ENCODE data around the gene KLF3. TPM values are rescaled to one million over a fixed set of nuclear protein-coding genes. Genes with fewer than 3 reads are reported as not detected.

The KLF3 gene
- total and polyA plus RNA-seq, 2 donors from 2014 or later = 9.3 to 87.7 TPM

GRCh38 chr4:38688676-38689355 is 24.8 kb downstream of the KLF3 start:
- DNase-seq = peak in 1 of 5 donors; percentile 33
- Histone ChIP-seq H3K4me1 (ENCODE audit: control insufficient read depth in 2 of 3, insufficient read depth in 2 of 3, low read depth in 1 of 3, low read length in 3 of 3) (peaks cover 0 to 3% (median 0%) of the 10 kb centered on the region in 3 donors), H3K36me3 (ENCODE audit: control insufficient read depth in 2 of 3, insufficient read depth in 3 of 3, low read length in 3 of 3) (peaks cover 14 to 43% (median 34%) of the 10 kb centered on the region in 3 donors), H3K27ac (ENCODE audit: low read depth in 2 of 2, low read length in 2 of 2) (no peak overlapping the region), H3K4me3 (ENCODE audit: low read length in 3 of 3) (no peak overlapping the region), H3K9ac (ENCODE audit: low read length in 3 of 3) (no peak overlapping the region), H3K27me3 (ENCODE audit: control insufficient read depth, insufficient read depth, low read length) (no peaks in the 10 kb centered on the region), H3K9me3 (ENCODE audit: control insufficient read depth in 2 of 3, insufficient read depth in 1 of 3, low read length in 3 of 3) (no peaks in the 10 kb centered on the region)
- no peak for FAIRE-seq
- TF ChIP-seq CTCF (IDR thresholded peaks at IDR 0.05; ENCODE audit: borderline replicate concordance, extremely low read depth, insufficient read depth) = no peak
- intact Hi-C loops (cut with DNase I) = no loop called here

GRCh38 chr4:38691251-38692008 is 27.4 kb downstream of the KLF3 start:
- TF ChIP-seq CTCF (IDR thresholded peaks at IDR 0.05; ENCODE audit: borderline replicate concordance, extremely low read depth, insufficient read depth) = no peak
- no peak overlapping the region for H3K9ac ChIP-seq (ENCODE audit: low read length in 3 of 3)
- H3K9me3 ChIP-seq (ENCODE audit: control insufficient read depth in 2 of 3, insufficient read depth in 1 of 3, low read length in 3 of 3) = no peaks in the 10 kb centered on the region
- H3K36me3 ChIP-seq (ENCODE audit: control insufficient read depth in 2 of 3, insufficient read depth in 3 of 3, low read length in 3 of 3) = peaks cover 19 to 69% (median 48%) of the 10 kb centered on the region in 3 donors
- H3K27me3 ChIP-seq (ENCODE audit: control insufficient read depth, insufficient read depth, low read length) = no peaks in the 10 kb centered on the region
- DNase-seq (peak in 1 of 5 donors; percentile 48), FAIRE-seq (no peak)
- H3K4me3 ChIP-seq (ENCODE audit: low read length in 3 of 3) = no peak overlapping the region
- H3K27ac ChIP-seq (ENCODE audit: low read depth in 2 of 2, low read length in 2 of 2) = no peak overlapping the region
- intact Hi-C loops (cut with DNase I) = no loop called here
- no peaks in the 10 kb centered on the region for H3K4me1 ChIP-seq (ENCODE audit: control insufficient read depth in 2 of 3, insufficient read depth in 2 of 3, low read depth in 1 of 3, low read length in 3 of 3)

GRCh38 chr4:38692421-38692820 is 28.4 kb downstream of the KLF3 start:
- no peak for TF ChIP-seq CTCF (IDR thresholded peaks at IDR 0.05; ENCODE audit: borderline replicate concordance, extremely low read depth, insufficient read depth)
- no peak overlapping the region for H3K27ac ChIP-seq (ENCODE audit: low read depth in 2 of 2, low read length in 2 of 2)
- DNase-seq (no peak), FAIRE-seq (no peak)
- H3K4me3 ChIP-seq (ENCODE audit: low read length in 3 of 3) = no peak overlapping the region
- H3K9ac ChIP-seq (ENCODE audit: low read length in 3 of 3) = no peak overlapping the region
- H3K36me3 ChIP-seq (ENCODE audit: control insufficient read depth in 2 of 3, insufficient read depth in 3 of 3, low read length in 3 of 3) = peaks cover 20 to 77% (median 54%) of the 10 kb centered on the region in 3 donors
- H3K27me3 ChIP-seq (ENCODE audit: control insufficient read depth, insufficient read depth, low read length) = no peaks in the 10 kb centered on the region
- H3K4me1 ChIP-seq (ENCODE audit: control insufficient read depth in 2 of 3, insufficient read depth in 2 of 3, low read depth in 1 of 3, low read length in 3 of 3) = no peaks in the 10 kb centered on the region
- H3K9me3 ChIP-seq (ENCODE audit: control insufficient read depth in 2 of 3, insufficient read depth in 1 of 3, low read length in 3 of 3) = no peaks in the 10 kb centered on the region
- intact Hi-C loops (cut with DNase I) = no loop called here

Data from kidney (tissue), 14 donors.